Measurements from ENCODE around the gene CLASRP.

CLASRP gene

GRCh38 chr19:45107621-45108150 is 68.8 kb downstream of the CLASRP start:
- in situ Hi-C loops (cut with HindIII; ENCODE audit: low sequenced_read_pairs): loop anchor here (25.0 kb wide), 1 partner anchor 130 kb away; the partner anchor contains the start of gene EXOC3L2
- no peak for DNase-seq (ENCODE audit: low read depth)
- H3K4me3 ChIP-seq (ENCODE audit: low read depth, low read length): no peak overlapping the region
- no peak for TF ChIP-seq CTCF (IDR thresholded peaks at IDR 0.05; ENCODE audit: low read depth, low read length, missing control alignments)

- no peak for TF ChIP-seq CTCF (IDR thresholded peaks at IDR 0.05; ENCODE audit: low read depth, low read length, missing control alignments)
- no peak overlapping the region for H3K4me3 ChIP-seq (ENCODE audit: low read depth, low read length)
- in situ Hi-C loops (cut with HindIII; ENCODE audit: low sequenced_read_pairs): loop anchor here (25.0 kb wide), 1 partner anchor 126 kb away; the partner anchor contains the start of gene EXOC3L2
- no peak for DNase-seq (ENCODE audit: low read depth)
Observed at GRCh38 chr19:45110851-45111266, 72.0 kb downstream of the CLASRP start.

- in situ Hi-C loops (cut with HindIII; ENCODE audit: low sequenced_read_pairs): loop anchor here (25.0 kb wide), 1 partner anchor 125 kb away; the partner anchor contains the start of gene EXOC3L2
- no peak overlapping the region for H3K4me3 ChIP-seq (ENCODE audit: low read depth, low read length)
- peak; percentile 26 for TF ChIP-seq CTCF (IDR thresholded peaks at IDR 0.05; ENCODE audit: low read depth, low read length, missing control alignments)
- no peak for DNase-seq (ENCODE audit: low read depth)
Observed at GRCh38 chr19:45112111-45112827, 73.4 kb downstream of the CLASRP start.

- no peak for DNase-seq (ENCODE audit: low read depth)
- TF ChIP-seq CTCF (IDR thresholded peaks at IDR 0.05; ENCODE audit: low read depth, low read length, missing control alignments): no peak
- in situ Hi-C loops (cut with HindIII; ENCODE audit: low sequenced_read_pairs): loop anchor here (25.0 kb wide), 1 partner anchor 124 kb away; the partner anchor contains the start of gene EXOC3L2
- no peak overlapping the region for H3K4me3 ChIP-seq (ENCODE audit: low read depth, low read length)
Observed at GRCh38 chr19:45113628-45114027, 74.8 kb downstream of the CLASRP start.

- TF ChIP-seq CTCF (IDR thresholded peaks at IDR 0.05; ENCODE audit: low read depth, low read length, missing control alignments): no peak
- H3K4me3 ChIP-seq (ENCODE audit: low read depth, low read length): no peak overlapping the region
- no peak for DNase-seq (ENCODE audit: low read depth)
- in situ Hi-C loops (cut with HindIII; ENCODE audit: low sequenced_read_pairs): loop anchor here (25.0 kb wide), 1 partner anchor 123 kb away; the partner anchor contains the start of gene EXOC3L2
Observed at GRCh38 chr19:45114116-45114515, 75.3 kb downstream of the CLASRP start.

- no peak for TF ChIP-seq CTCF (IDR thresholded peaks at IDR 0.05; ENCODE audit: low read depth, low read length, missing control alignments)
- H3K4me3 ChIP-seq (ENCODE audit: low read depth, low read length): no peak overlapping the region
- in situ Hi-C loops (cut with HindIII; ENCODE audit: low sequenced_read_pairs): loop anchor here (25.0 kb wide), 1 partner anchor 121 kb away; the partner anchor contains the start of gene EXOC3L2
- no peak for DNase-seq (ENCODE audit: low read depth)
Observed at GRCh38 chr19:45115809-45116615, 77.2 kb downstream of the CLASRP start.
